Uterus (tissue), 4 donors: Measurements from ENCODE around the gene TAC3. TPM values are rescaled to one million over a fixed set of nuclear protein-coding genes. Genes with fewer than 3 reads are reported as not detected.

Source experiments
- DNase-seq, 2 donors: peaks; one replicate each; pipeline ENCODE4 v3.0.0-alpha.2; 2019 to 2020
- H3K27ac ChIP-seq, 2 donors: fragments of 200-600 bp; sonication (generic); 1 replicate in 1 of 2; 2 replicates in 1 of 2; pipeline ENCODE4 v1.5.1; 2016 to 2018
- H3K27me3 ChIP-seq, 2 donors: fragments of 200-600 bp; sonication (generic); one replicate each; pipeline ENCODE4 v1.5.1; 2018 to 2019; ENCODE audit warnings: control low read depth in 1 of 2
- H3K36me3 ChIP-seq, 2 donors: fragments of 200-600 bp; sonication (generic); one replicate each; pipeline ENCODE4 v1.5.1; 2019; ENCODE audit warnings: control low read depth in 1 of 2
- H3K4me1 ChIP-seq, 2 donors: fragments of 200-600 bp; sonication (generic); one replicate each; pipeline ENCODE4 v1.5.1; 2018 to 2019; ENCODE audit warnings: control low read depth in 1 of 2
- H3K4me3 ChIP-seq, 2 donors: fragments of 200-600 bp; sonication (generic); 1 replicate in 1 of 2; 2 replicates in 1 of 2; pipeline ENCODE4 v1.5.1; 2018 to 2019; ENCODE audit warnings: mild to moderate bottlenecking in 1 of 2
- H3K9me3 ChIP-seq, 2 donors: fragments of 200-600 bp; sonication (generic); one replicate each; pipeline ENCODE4 v1.5.1; 2019; ENCODE audit warnings: control low read depth in 1 of 2
- POLR2A ChIP-seq, 2 donors: fragments of 450-650 bp; IDR thresholded peaks; one replicate each; pipeline ENCODE4 v1.6.1; 2016; ENCODE audit warnings: antibody characterized with exemption in 2 of 2, mild to moderate bottlenecking in 1 of 2, moderate library complexity in 1 of 2
- intact Hi-C: fragments of 100-400 bp; cut with DNase I; formaldehyde crosslinking; loops from one replicate; pipeline ENCODE4 v1.15.1; 2023; ENCODE audit warnings: low total_unique reads
- total RNA-seq, 4 donors: library from RNA; depleted of rRNA in 3 of 4; stranded (reverse); fragments of >200 nt in 3 of 4; gene quantifications; one replicate each; pipeline versions ENCODE4 v1.1.0 to v1.2.4, GENCODE V29; 2014 to 2023
- TF ChIP-seq, protein P1 (sequence below), 4 experiments: fragments of 200-600 bp in 2 of 4; fragments of 450-650 bp in 2 of 4; sonication (generic) in 2 of 4; IDR thresholded peaks; one replicate each; pipeline ENCODE4 v1.5.1; 2016 to 2019; ENCODE audit warnings: antibody characterized with exemption in 4 of 4, mild to moderate bottlenecking in 2 of 4, moderate library complexity in 1 of 4
- donor health status: DM: yes; HTN: yes; CAD: no.

The TAC3 gene
- total RNA-seq, 4 donors from 2014 or later: not detected

DNA sequence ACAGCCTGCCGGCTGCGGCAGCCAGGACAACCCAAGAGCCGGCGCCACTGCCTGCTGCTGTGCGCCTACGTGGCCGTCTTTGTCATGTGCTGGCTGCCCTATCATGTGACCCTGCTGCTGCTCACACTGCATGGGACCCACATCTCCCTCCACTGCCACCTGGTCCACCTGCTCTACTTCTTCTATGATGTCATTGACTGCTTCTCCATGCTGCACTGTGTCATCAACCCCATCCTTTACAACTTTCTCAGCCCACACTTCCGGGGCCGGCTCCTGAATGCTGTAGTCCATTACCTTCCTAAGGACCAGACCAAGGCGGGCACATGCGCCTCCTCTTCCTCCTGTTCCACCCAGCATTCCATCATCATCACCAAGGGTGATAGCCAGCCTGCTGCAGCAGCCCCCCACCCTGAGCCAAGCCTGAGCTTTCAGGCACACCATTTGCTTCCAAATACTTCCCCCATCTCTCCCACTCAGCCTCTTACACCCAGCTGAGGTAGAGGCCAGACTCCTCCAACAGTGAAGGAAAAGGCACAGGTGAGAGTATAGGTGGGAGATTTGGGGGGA is 20.3 kb downstream of the TAC3 start:
- intact Hi-C loops: no loop called here
- H3K27me3 ChIP-seq: no peaks in the 10 kb centered on the region
- H3K36me3 ChIP-seq: no peaks in the 10 kb centered on the region

DNA sequence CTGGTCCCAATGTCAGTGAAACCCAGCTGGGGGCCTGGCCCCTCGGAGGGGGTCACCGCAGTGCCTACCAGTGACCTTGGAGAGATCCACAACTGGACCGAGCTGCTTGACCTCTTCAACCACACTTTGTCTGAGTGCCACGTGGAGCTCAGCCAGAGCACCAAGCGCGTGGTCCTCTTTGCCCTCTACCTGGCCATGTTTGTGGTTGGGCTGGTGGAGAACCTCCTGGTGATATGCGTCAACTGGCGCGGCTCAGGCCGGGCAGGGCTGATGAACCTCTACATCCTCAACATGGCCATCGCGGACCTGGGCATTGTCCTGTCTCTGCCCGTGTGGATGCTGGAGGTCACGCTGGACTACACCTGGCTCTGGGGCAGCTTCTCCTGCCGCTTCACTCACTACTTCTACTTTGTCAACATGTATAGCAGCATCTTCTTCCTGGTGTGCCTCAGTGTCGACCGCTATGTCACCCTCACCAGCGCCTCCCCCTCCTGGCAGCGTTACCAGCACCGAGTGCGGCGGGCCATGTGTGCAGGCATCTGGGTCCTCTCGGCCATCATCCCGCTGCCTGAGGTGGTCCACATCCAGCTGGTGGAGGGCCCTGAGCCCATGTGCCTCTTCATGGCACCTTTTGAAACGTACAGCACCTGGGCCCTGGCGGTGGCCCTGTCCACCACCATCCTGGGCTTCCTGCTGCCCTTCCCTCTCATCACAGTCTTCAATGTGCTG is 21.0 kb downstream of the TAC3 start:
- no peak for TF ChIP-seq POLR2A (IDR thresholded peaks at IDR 0.05)
- TF ChIP-seq, protein P1, sequence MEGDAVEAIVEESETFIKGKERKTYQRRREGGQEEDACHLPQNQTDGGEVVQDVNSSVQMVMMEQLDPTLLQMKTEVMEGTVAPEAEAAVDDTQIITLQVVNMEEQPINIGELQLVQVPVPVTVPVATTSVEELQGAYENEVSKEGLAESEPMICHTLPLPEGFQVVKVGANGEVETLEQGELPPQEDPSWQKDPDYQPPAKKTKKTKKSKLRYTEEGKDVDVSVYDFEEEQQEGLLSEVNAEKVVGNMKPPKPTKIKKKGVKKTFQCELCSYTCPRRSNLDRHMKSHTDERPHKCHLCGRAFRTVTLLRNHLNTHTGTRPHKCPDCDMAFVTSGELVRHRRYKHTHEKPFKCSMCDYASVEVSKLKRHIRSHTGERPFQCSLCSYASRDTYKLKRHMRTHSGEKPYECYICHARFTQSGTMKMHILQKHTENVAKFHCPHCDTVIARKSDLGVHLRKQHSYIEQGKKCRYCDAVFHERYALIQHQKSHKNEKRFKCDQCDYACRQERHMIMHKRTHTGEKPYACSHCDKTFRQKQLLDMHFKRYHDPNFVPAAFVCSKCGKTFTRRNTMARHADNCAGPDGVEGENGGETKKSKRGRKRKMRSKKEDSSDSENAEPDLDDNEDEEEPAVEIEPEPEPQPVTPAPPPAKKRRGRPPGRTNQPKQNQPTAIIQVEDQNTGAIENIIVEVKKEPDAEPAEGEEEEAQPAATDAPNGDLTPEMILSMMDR (IDR thresholded peaks at IDR 0.05): no peak
- no peaks in the 10 kb centered on the region for H3K36me3 ChIP-seq
- intact Hi-C loops: no loop called here
- DNase-seq: no peak
- H3K27me3 ChIP-seq: no peaks in the 10 kb centered on the region
- no peak overlapping the region for H3K4me3 ChIP-seq
- no peak overlapping the region for H3K27ac ChIP-seq
- H3K9me3 ChIP-seq: no peaks in the 10 kb centered on the region
- no peaks in the 10 kb centered on the region for H3K4me1 ChIP-seq

More for the DNA sequence above, 20.3 kb downstream of the TAC3 start:
- Histone ChIP-seq H3K4me3 (no peak overlapping the region), H3K27ac (no peak overlapping the region), H3K9me3 (no peaks in the 10 kb centered on the region), H3K4me1 (no peaks in the 10 kb centered on the region)
- no peak for DNase-seq
- TF ChIP-seq POLR2A (IDR thresholded peaks at IDR 0.05): no peak
- TF ChIP-seq, protein P1 (IDR thresholded peaks at IDR 0.05): no peak

DNA sequence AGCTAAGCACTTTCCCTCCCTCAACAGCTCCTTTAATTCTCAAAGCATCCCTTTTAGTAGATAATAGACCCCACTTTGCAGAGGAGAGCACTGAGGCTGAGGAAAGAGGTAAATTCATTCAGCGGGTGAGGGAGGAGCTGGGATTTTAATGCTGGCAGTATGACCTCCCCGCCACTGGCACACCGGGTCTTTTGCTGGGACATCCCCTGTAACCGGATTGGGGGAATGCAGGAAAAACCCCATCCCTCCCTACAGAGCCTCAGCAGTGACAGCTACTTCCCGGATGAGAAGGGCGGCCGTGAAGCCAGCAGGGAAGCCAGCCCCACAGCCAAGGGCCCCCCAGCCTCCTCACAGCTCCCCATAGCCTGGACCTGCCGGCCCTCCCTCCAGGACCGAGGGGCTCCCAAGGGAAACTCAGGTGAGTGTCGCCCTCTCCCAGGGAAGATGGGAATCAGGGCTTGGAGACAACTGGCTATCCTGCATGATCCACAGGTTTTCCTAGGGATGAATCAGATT is 22.0 kb downstream of the TAC3 start:
- no peak overlapping the region for H3K4me3 ChIP-seq
- no peaks in the 10 kb centered on the region for H3K36me3 ChIP-seq
- no peaks in the 10 kb centered on the region for H3K9me3 ChIP-seq
- intact Hi-C loops: no loop called here
- no peak for DNase-seq
- TF ChIP-seq, protein P1 (IDR thresholded peaks at IDR 0.05): no peak
- TF ChIP-seq POLR2A (IDR thresholded peaks at IDR 0.05): no peak
- no peaks in the 10 kb centered on the region for H3K4me1 ChIP-seq
- H3K27me3 ChIP-seq: no peaks in the 10 kb centered on the region
- no peak overlapping the region for H3K27ac ChIP-seq

DNA sequence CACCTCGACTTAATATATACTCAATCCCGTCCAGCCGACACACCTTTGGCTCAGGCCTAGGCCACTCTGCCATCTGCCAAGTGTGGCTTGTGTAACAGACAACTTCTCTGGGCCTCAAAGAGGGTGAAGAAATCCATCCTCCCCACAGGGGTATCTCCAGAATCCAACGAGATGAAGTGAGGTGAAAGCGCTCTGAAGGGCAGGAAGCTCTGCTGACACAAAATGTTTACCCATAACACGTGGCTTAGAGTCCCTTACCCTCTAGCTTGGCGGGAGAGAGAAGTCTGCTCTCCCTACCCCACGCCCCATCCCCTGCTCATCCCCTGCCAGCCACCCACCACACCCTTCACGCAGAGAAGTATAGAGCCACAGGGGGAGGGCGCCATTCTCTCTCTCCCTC is 23.0 kb downstream of the TAC3 start:
- intact Hi-C loops: no loop called here
- no peak for DNase-seq
- Histone ChIP-seq H3K4me3 (no peak overlapping the region), H3K4me1 (peaks cover 0 to under 1% of the 10 kb centered on the region in 2 donors), H3K27me3 (no peaks in the 10 kb centered on the region), H3K27ac (no peak overlapping the region), H3K9me3 (no peaks in the 10 kb centered on the region), H3K36me3 (no peaks in the 10 kb centered on the region)
- TF ChIP-seq, protein P1 (IDR thresholded peaks at IDR 0.05): no peak
- no peak for TF ChIP-seq POLR2A (IDR thresholded peaks at IDR 0.05)
